T-helper 17 cell (primary cell): Measurements from ENCODE around the gene CAPRIN1. TPM values are rescaled to one million over a fixed set of nuclear protein-coding genes. Genes with fewer than 3 reads are reported as not detected.
"Not testable (repeated sequence)": the region's sequence is repeated elsewhere in the genome, so short reads cannot be mapped to it uniquely, and the experiment has no call there.

ENCODE experiments used
- ATAC-seq: fragments of 150-1000 bp; cut with Tn5 transposase; 2 replicates; pipeline ENCODE4 v1.10.0; 2021; ENCODE audit warnings: mild to moderate bottlenecking, moderate library complexity
- DNase-seq, 3 donors: peaks; one replicate each; pipeline versions ENCODE4 v3.0.0 to v3.0.0-alpha.2; 2020 to 2021
- H3K9me3 ChIP-seq: one replicate; pipeline ENCODE4 v1.7.0; 2013; ENCODE audit warnings: low read length, mild to moderate bottlenecking; ENCODE audit not compliant: control insufficient read depth, poor library complexity, severe bottlenecking
- H3K27ac Mint-ChIP-seq: one replicate; pipeline ENCODE4 v1.8.0; 2022; ENCODE audit warnings: mild to moderate bottlenecking, moderate library complexity, mixed read lengths
- H3K27me3 Mint-ChIP-seq: one replicate; pipeline ENCODE4 v1.8.0; 2022; ENCODE audit warnings: mixed read lengths
- H3K36me3 Mint-ChIP-seq: one replicate; pipeline ENCODE4 v1.8.0; 2022; ENCODE audit warnings: low read depth, mixed read lengths
- H3K4me1 Mint-ChIP-seq: one replicate; pipeline ENCODE4 v1.8.0; 2022; ENCODE audit warnings: mild to moderate bottlenecking, mixed read lengths
- H3K4me3 Mint-ChIP-seq: one replicate; pipeline ENCODE4 v1.8.0; 2022; ENCODE audit warnings: mild to moderate bottlenecking, moderate library complexity, mixed read lengths
- total RNA-seq, 4 donors: library from RNA in 2 of 4; stranded (reverse) in 2 of 4; gene quantifications; one replicate each; pipeline ENCODE4 v1.2.3 and lab custom pipeline; 2022 to 2026

CAPRIN1 gene
- total RNA-seq, 2 donors from 2014 or later: 109 to 120 TPM

- DNase-seq: no peak
- no peak for ATAC-seq
- H3K4me3 Mint-ChIP-seq: peak overlapping the region; percentile 52
- H3K9me3 ChIP-seq: no peaks in the 10 kb centered on the region
- H3K4me1 Mint-ChIP-seq: peaks cover 38% of the 10 kb centered on the region
- H3K36me3 Mint-ChIP-seq: peaks cover 2% of the 10 kb centered on the region
- no peaks in the 10 kb centered on the region for H3K27me3 Mint-ChIP-seq
- peak overlapping the region; percentile 86 for H3K27ac Mint-ChIP-seq
Observed at GRCh38 chr11:34055218-34056000, 3.9 kb downstream of the CAPRIN1 start.

- Mint-ChIP-seq H3K4me3 (no peak overlapping the region), H3K4me1 (peaks cover 37% of the 10 kb centered on the region), H3K27me3 (no peaks in the 10 kb centered on the region), H3K27ac (no peak overlapping the region), H3K36me3 (peaks cover 2% of the 10 kb centered on the region)
- H3K9me3 ChIP-seq: no peaks in the 10 kb centered on the region
- no peak for ATAC-seq
- no peak for DNase-seq
Observed at GRCh38 chr11:34056672-34057071, 5.1 kb downstream of the CAPRIN1 start.

DNA sequence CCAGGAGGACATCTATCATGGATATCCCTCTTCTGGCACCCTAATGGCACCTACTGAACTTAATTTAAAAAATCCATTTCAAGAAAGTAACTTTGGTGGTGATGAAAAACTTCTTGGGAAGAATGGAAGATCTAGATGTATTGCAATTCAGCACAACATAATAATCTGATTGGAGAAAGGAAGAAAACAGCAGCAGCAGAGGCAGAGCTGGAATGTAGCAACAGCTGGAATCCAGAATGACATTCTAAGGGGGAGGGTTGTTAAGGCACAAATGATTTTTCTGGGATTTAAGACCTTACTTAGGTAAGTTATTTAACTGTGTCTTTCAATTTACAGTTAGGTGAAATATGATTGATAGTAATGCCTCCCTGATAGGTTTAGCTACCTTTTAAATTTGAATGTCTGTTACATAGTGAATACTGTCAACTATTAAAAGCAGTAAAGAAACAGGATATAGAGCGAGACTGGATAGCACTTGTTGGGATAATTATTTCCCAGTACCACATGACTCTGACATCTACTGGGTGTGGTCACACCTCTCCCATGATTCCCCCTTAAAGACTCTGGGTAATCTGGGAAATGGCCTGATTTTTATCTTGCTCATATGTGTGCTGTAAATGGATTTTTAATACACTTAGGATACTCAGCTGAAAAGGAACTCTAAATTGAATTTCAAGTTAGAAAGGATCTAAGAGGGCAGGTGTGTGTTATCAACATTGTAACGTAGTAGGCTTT lies 11.7 kb downstream of the CAPRIN1 start:
- DNase-seq (no peak), ATAC-seq (no peak)
- no peaks in the 10 kb centered on the region for H3K9me3 ChIP-seq
- H3K36me3 Mint-ChIP-seq: peaks cover 2% of the 10 kb centered on the region
- H3K27me3 Mint-ChIP-seq: no peaks in the 10 kb centered on the region
- peak overlapping the region; percentile 72 for H3K27ac Mint-ChIP-seq
- peaks cover 52% of the 10 kb centered on the region for H3K4me1 Mint-ChIP-seq
- no peak overlapping the region for H3K4me3 Mint-ChIP-seq

DNA sequence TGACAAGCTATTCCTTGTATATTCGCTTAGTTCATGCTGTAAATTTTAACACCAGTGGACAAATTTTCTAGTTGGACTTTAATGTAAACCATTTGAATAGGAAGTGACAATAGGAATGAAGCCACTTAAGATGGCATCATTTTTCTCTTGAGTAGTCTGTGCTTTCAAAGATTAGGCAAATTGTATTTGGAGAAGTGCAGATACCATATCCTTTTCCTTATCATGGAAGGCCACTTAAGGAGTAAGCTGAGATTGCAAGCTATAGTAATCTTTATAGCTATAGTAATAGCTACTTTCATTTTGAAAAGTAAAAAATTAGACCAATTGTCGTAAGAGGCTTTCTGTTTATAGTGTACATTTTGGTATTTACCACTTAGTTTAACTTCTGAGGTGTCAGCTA lies 12.8 kb downstream of the CAPRIN1 start:
- Mint-ChIP-seq H3K27ac (peak overlapping the region; percentile 72), H3K36me3 (peaks cover 2% of the 10 kb centered on the region), H3K27me3 (no peaks in the 10 kb centered on the region), H3K4me1 (peaks cover 48% of the 10 kb centered on the region), H3K4me3 (no peak overlapping the region)
- ATAC-seq (no peak), DNase-seq (no peak)
- no peaks in the 10 kb centered on the region for H3K9me3 ChIP-seq

- peak; percentile 70 for ATAC-seq
- H3K4me3 Mint-ChIP-seq: no peak overlapping the region
- H3K27me3 Mint-ChIP-seq: no peaks in the 10 kb centered on the region
- H3K4me1 Mint-ChIP-seq: peaks cover 46% of the 10 kb centered on the region
- H3K9me3 ChIP-seq: no peaks in the 10 kb centered on the region
- DNase-seq: no peak
- H3K36me3 Mint-ChIP-seq: peaks cover 2% of the 10 kb centered on the region
- H3K27ac Mint-ChIP-seq: peak overlapping the region; percentile 87
Observed at GRCh38 chr11:34065505-34066203, 14.1 kb downstream of the CAPRIN1 start.

- H3K4me3 Mint-ChIP-seq: peak overlapping the region; percentile 45
- H3K9me3 ChIP-seq, DNase-seq, ATAC-seq, H3K27me3 Mint-ChIP-seq, H3K36me3 Mint-ChIP-seq: not testable (repeated sequence)
- peaks cover 51% of the 10 kb centered on the region for H3K4me1 Mint-ChIP-seq
- peak overlapping the region; percentile 56 for H3K27ac Mint-ChIP-seq
Observed at GRCh38 chr11:34066766-34067165, 15.2 kb downstream of the CAPRIN1 start.

GRCh38 chr11:34067383-34068065 lies 16.0 kb downstream of the CAPRIN1 start:
- H3K36me3 Mint-ChIP-seq: peaks cover 2% of the 10 kb centered on the region
- no peaks in the 10 kb centered on the region for H3K9me3 ChIP-seq
- H3K4me1 Mint-ChIP-seq: peaks cover 49% of the 10 kb centered on the region
- ATAC-seq (peak; percentile 39), DNase-seq (no peak)
- H3K27me3 Mint-ChIP-seq: no peaks in the 10 kb centered on the region
- H3K27ac Mint-ChIP-seq: peak overlapping the region; percentile 56
- no peak overlapping the region for H3K4me3 Mint-ChIP-seq

- Mint-ChIP-seq H3K36me3 (no peaks in the 10 kb centered on the region), H3K27ac (peak overlapping the region; percentile 56), H3K4me1 (peaks cover 46% of the 10 kb centered on the region), H3K27me3 (no peaks in the 10 kb centered on the region), H3K4me3 (no peak overlapping the region)
- ATAC-seq (no peak), DNase-seq (no peak)
- H3K9me3 ChIP-seq: no peaks in the 10 kb centered on the region
Observed at GRCh38 chr11:34068111-34068510, 16.6 kb downstream of the CAPRIN1 start.

- H3K4me3 Mint-ChIP-seq, DNase-seq, H3K27ac Mint-ChIP-seq, H3K36me3 Mint-ChIP-seq, ATAC-seq, H3K27me3 Mint-ChIP-seq, H3K9me3 ChIP-seq: not testable (repeated sequence)
- H3K4me1 Mint-ChIP-seq: peaks cover 41% of the 10 kb centered on the region
Observed at GRCh38 chr11:34071306-34071705, 19.8 kb downstream of the CAPRIN1 start.

DNA sequence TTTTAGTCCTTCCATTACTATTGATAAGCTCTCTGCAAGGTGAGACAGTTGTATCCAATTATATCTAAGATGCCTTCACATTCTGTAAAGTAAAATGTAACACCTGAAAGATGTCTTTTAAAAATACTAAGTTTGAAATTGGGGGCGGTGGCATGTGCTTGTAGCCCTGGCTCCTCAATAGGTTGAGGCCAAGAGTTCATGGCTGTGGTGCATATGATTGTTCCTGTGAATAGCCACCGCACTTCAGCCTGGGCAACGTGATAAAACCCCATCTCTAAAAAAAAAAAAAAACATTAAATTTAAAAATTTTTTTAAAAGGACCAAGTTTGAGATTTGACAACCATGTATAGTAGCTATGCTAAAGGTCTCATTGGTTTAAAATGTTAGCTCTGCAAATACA lies 20.5 kb downstream of the CAPRIN1 start:
- Mint-ChIP-seq H3K27me3 (no peaks in the 10 kb centered on the region), H3K4me3 (no peak overlapping the region), H3K4me1 (peaks cover 37% of the 10 kb centered on the region), H3K36me3 (peaks cover 3% of the 10 kb centered on the region), H3K27ac (no peak overlapping the region)
- DNase-seq (no peak), ATAC-seq (no peak)
- H3K9me3 ChIP-seq: no peaks in the 10 kb centered on the region

DNA sequence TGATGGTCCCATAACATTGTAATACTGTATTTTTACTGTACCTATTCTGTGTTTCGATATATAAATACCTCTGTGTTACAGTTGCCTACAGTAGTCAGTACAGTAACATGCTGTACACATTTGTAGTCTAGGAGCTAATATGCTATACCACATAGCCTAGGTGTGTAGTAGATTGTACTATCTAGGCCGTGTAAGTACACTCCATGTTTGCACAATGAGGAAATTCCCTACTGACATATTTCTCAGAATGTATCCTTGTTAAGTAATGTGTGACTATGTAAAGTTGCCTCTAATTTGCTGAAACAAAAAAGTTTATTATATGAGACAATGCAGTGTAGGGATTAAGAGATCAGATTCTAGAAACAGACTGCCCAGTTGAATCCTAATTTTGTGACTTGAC lies 21.3 kb downstream of the CAPRIN1 start:
- Mint-ChIP-seq H3K4me3 (no peak overlapping the region), H3K36me3 (peaks cover 3% of the 10 kb centered on the region), H3K27ac (no peak overlapping the region), H3K27me3 (no peaks in the 10 kb centered on the region), H3K4me1 (peaks cover 32% of the 10 kb centered on the region)
- no peaks in the 10 kb centered on the region for H3K9me3 ChIP-seq
- ATAC-seq (no peak), DNase-seq (no peak)

DNA sequence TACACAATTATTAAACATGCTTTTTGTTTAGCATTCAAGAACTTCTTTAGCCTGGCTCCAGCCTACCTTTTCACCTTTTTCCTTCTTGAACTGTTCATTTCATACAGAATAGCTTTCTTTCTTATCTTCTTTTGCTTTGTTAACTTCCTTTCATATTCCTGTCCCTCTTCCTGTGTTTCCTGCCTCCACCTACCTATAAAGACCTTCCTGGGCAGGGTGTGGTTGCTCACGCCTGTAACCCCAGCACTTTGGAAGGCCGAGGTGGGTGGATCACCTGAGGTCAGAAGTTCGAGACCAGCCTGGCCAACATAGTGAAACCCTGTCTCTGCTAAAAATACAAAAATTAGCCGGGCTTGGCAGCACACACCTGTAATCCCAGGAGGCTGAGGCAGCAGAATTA lies 22.9 kb downstream of the CAPRIN1 start:
- no peaks in the 10 kb centered on the region for H3K9me3 ChIP-seq
- no peak for ATAC-seq
- H3K27ac Mint-ChIP-seq: peak overlapping the region; percentile 79
- no peaks in the 10 kb centered on the region for H3K27me3 Mint-ChIP-seq
- peaks cover 6% of the 10 kb centered on the region for H3K36me3 Mint-ChIP-seq
- peaks cover 26% of the 10 kb centered on the region for H3K4me1 Mint-ChIP-seq
- no peak for DNase-seq
- H3K4me3 Mint-ChIP-seq: peak overlapping the region; percentile 63
